COLO668 (cell line): ENCODE results near the gene HECTD1.
"Not testable (repeated sequence)": the region's sequence is repeated elsewhere in the genome, so short reads cannot be mapped to it uniquely, and the experiment has no call there.

Source experiments
- DNase-seq: peaks from one replicate; lab custom pipeline; 2025; ENCODE audit not compliant: unreplicated experiment; lab: John Stamatoyannopoulos, UW

HECTD1 gene

DNA sequence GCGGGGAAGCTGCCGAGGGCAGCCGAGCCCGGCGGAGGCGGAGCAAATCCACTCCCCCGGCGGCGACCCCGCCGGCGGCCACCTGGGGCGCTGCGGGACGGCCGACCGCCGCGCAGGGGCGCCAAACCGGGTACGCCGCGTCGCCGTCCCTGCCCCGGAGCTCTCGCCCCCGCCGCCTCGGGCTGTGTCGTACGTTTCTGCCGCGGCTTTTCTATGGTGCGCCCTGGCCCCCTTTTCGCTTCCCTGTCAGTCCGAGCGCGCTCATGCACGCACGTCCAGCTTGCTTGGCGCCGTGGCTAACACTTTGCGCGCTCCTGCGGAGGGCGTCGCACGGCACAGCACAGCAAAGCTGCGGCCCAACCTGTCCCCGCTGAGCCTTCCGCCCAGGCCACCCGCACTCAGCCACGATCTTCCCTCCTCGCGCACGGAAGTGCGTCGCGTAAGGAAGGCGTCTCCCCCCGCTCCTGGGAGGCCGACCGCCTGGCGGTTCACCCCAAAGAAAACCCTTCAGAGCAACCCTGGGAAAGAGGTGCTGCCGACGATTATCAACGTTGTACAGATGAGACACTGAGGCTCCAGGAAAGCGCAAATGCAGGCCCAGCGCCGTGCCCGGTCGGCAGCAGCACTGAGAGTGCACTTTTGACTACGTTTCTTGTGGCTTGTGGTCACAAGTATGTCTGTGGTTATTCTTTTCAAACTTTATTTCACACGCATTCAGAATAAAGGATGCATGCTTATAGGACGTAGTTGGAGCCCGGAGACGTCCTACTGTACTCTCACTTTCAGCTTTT, at the start of gene HECTD1:
Gene HECTD1, minus strand, starts transcription at position 39 of the 791 bp plus-strand sequence. CDS start 1,857 bp downstream, outside the sequence.
- peak; percentile 97 for DNase-seq

DNA sequence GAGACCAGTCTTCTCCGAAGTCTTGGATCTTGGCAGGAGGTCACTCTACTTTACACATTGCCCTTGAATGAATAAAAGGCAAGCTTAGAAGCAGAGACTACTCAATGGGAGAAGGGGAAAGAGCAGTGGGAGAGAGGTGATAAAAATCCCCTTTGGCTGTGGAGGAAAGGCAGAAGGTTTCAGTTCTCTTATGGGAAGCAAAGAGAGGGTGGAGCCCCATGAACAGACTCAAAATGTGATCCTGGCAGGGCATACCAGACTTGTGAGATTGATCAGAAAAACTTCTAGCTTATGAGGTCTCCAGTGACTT, 49.6 kb upstream of the HECTD1 start:
- DNase-seq, result no peak

DNA sequence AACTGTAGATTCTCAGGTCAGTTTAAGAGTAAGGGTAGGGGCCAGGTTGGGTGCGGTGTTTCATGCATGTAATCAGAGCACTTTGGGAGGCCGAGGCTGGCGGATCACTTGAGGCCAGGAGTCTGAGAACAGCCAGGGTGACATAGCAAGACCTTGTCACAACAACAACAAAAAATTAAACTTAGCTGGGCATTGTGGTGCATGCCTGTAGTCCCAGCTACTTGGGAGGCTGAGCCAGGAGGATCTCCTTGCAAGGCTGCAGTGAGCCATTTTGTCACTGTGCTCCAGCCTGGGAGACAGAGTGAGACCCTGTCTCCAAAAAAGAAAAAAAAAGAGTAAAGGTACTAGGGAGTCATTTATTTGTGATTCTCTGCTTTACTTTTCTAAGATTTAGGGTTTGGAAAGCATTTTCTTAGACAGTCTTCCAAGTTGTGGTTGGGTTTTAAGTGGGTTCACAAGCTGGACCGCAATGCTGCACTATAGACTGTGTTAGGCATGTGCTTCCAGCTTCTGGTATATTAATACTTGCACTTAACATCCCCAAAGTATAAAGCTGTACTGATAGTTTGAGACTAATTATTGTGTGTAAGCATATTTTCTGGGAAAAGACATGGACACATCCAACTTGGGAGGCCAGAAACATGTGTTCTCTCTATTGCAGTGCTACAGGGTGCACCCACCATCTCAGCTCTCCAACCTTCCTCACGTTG, 49.1 kb upstream of the HECTD1 start:
- DNase-seq, result no peak

DNA sequence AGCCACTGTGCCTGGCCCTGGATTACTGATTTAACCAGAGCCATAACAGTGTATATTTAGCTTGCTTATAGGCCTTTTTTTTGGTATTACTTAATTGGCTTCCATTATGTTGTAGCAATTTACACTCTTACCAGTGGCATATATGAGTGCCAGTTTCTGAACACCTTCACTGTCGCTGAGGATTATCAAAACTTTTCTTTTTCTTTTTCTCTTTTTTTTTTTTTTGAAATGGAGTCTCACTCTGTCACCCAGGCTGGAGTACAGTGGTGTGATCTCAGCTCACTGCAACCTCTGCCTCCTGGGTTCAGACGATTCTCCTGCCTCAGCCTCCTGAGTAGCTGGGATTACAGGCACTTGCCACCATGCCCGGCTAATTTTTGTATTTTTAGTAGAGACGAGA, 48.3 kb upstream of the HECTD1 start:
- DNase-seq, result not testable (repeated sequence)

DNA sequence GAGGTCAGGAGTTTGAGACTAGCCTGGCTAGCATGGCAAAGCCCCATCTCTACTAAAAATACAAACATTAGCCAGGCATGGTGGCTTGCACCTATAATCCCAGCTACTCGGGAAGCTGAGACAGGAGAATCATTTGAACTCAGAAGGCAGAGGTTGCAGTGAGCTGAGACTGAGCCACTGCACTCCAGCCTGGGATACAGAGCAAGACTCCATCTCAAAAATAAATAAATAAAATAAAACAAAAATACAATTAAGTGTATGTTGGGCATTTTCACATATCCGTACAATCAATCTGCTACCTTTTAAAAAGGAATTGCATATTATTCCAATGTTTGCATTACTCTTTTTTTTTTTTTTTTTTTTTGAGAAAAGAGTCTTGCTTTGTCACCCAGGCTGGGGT, 47.7 kb upstream of the HECTD1 start:
- no peak for DNase-seq

DNA sequence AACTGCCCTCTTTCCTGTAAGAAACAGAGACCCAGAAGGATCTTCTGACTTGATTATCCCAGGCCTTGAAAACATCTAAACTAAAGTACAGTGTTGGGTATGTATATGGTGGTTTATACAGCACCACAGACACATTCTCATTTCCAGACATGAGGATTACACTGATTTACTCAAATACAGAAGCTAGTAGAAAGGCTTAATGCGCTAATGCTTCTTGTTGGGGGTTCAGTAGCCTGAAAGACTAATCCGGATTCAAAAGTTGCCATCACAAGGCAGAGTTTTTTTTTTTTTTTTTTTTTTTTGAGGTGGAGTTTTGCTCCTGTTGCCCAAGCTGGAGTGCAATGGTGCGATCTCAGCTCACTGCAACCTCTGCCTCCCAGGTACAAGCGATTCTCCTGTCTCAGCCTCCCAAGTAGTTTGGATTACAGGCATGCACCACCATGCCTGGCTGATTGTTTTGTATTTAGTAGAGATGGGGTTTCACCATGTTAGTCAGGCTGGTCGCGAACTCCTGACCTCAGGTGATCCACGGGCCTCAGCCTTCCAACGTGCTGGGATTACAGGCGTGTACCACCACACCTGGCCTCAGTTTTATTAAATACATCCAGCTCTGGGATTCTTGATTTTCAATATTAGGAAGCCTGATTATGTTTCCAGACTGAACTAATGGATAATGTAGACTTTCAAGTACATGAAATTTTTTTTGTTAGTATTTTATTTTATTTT, 46.3 kb upstream of the HECTD1 start:
- no peak for DNase-seq

DNA sequence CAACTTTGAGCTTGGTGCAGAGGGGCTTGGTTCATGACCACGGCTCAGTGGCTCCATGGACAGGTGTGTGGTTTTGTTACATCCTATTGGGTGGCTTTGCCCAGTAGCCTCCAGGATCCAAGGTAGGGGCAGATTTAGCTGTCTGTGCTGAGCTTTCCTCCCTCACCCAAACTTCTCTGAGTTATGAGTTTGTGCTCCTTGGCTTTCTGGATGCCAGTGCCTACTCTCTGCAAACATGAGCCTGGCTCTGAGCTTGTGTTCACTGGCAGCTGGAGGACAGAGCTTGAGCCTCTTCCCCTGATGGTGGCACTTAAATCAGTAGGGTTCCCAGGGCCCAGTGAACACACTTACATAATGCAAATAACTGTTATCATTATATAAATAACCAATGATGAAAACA, 45.3 kb upstream of the HECTD1 start:
- DNase-seq, result no peak

DNA sequence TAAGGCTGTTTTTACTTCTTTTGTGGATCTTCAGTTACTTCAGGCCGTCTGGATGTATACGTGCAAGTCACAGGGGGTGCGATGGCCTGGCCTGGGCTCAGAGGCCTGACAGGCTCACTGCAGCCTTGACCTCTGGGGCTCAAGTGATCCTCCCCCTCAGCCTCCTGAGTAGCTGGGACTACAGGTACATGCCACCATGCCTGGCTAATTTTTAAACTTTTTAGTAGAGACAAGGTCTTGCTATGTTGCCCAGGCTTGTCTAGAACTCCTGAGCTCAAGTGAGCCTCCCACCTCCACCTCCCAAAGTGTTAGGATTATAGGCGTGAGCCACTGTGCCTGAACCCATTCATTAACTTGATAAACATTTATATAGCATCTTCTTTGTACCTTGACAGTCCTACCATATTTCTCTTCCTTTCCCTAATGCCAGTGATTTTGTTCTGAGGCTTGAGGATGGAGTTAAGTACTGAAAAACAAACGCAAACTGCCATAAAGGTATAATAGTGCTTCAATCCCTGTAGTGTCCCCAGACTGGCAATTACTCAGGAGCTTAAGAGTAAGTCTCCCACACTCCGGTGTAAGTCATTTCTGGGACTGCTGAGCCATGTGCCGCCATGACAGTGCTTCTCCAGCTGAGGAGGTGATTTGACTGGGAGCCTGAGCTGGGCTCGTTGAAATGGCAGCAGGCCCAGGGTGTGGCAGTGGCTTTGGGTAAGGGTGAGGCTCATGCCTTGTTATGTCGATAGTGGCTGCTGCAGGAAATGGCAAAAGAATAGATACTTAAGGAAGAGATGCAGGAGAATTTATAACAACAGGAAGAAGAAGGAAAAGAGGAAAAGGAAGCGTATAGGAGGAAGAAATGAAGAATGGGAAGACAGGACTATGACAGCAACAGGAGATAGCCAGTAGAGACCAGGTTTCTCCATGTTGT, 43.7 kb upstream of the HECTD1 start:
- no peak for DNase-seq

DNA sequence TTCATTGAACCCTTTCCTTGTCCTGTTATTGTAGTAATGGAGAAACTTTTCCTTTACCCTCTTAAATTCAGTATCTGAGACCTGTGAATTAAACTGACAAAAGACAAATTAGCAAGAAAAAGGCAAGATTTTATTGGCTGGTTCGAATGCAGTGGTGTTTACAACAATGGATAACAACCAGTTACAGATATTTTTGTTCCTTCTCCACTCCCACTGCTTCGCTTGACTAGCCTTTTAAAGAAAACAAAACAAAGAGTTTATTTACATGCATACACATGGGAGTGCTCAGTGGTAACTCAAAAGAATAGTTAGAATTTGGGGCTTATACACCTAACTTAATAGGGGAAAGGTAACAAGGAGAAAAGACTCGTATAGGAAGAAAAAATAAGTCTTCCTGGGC, 37.0 kb upstream of the HECTD1 start:
- no peak for DNase-seq

DNA sequence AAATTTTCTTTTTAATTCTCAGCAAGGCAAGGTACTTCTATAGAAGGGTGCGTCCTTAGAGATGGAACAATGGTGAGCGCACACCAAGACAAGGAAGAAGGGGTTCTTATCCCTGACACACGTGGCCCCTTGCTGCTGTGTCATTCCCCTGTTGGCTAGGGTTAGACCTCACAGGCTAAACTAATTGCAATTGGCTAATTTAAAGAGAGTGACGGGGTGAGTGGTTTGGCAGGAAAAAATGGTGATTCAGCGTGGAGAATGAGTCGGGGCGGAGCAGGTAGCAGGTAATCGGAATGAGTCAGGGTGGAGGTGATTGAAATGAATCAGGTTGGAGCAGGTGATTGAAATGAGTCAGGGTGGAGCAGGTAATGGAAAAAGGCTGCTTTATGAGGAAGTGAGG, 36.3 kb upstream of the HECTD1 start:
- DNase-seq, result no peak

DNA sequence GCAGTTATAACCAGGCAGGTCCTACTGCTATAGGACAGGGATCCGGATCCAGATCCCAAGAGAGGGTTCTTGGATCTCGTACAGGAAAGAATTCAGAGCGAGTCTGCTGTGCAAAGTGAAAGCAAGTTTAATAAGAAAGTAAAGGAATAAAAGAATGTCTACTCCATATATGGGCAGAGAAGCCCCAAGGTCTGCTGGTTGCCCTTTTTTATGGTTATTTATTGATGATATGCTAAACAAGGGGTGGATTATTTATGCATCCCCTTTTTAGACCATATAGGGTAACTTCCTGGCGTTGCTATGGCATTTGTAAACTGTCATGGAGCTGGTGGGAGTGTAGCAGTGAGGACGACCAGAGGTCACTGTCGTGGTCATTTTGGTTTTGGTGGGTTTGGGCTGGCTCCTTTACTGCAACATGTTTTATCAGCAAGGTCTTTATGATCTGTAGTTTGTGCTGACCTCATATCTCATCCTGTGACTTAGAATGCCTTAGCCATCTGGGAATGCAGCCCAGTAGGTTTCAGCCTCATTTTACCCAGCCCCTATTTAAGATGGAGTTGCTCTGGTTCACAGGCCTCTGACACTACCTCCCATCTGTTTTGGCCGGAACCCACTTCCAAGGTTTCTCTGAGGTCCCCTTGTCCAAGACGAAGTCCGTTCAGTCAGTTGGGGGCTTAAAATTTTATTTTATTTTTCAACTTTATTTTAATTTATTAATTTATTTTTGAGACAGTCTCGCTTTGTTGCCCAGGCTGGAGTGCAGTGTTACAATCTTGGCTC, 34.8 kb upstream of the HECTD1 start:
- DNase-seq, result not testable (repeated sequence)

DNA sequence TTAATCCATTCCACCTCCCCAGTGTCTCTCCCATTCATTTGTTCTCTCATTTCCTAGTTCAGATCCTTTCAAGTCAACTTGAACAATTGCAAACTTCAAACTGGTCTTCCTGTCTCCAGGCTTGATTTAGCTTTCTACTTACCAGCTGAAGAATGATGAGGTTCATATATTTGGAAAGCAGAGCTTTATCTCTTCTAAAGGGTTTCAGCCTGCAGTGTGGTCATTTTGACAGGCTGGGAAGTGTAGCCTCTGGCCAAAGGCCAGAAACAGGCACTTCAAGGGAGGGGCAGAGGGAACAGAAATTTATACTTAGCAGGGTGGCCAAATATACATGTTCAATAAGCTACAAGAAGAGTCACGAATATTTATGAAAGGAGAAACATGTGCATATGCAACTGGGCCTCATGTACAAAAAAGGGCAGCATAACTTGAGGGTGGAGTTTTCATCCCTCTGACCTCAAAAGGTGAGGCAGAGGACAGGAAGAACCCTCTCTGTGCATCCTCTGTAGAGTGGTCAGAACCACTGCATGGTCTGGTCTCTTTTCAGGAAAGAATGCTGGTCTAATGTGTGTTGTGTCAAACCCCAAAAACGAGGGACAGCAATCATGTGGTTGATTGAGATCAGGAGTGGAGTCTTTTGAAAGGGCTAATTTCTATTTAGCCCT, 34.0 kb upstream of the HECTD1 start:
- no peak for DNase-seq

DNA sequence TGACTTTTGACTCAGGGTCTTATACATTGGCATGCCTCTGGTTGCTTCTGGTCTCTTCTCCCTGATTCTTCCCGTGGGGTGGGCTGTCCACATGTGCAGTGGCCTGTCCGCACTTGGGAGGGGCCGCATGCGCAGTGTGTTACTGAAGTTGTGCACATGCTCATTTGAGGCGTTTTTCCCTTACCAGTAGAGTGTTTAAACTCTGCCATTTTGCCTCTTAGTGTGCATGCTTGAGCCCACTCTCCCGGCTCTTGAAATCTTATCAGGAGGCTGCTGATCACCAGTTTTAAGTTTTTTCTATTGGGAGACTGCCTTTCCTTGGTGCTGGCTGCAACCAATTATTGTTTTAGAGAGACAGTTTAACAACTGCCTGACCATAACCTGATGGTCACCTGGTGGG, 32.1 kb upstream of the HECTD1 start:
- no peak for DNase-seq

DNA sequence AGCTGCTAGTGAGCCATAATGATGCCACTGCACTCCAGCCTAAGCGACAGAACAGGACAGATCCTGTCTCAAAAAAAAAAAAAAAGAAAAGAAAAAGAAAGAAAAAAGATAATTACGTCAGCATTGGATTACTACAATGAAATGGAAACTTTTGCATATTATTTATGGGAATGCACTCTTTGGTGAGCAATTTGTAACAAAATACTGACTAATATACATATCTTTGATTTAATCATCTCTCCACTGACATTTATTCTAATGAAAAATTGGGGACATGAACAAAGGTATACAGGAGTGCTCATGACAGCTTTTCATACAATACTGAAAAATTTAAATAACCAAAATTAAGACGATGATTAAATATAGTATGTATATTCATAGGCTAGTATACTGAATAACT, 27.9 kb upstream of the HECTD1 start:
- DNase-seq, result no peak

DNA sequence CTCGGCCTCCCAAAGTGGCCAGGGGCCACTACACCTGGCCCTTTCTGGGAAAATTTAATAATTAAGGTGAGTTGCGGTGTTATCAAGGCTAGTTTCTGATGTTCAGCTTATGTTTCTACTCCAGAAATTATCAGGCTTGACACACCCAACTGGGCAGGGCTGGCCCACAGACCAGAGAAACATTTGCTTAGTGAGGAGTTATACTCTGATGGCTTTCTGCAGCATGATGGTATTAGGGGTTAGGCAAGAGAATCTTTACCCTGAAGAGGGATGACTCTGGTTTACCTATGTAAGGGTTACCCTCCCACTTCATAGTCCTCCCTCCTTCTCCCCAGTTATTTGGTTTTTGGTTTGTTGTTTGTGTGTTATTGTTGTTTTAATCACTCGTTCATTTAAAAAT, 24.5 kb upstream of the HECTD1 start:
- no peak for DNase-seq

DNA sequence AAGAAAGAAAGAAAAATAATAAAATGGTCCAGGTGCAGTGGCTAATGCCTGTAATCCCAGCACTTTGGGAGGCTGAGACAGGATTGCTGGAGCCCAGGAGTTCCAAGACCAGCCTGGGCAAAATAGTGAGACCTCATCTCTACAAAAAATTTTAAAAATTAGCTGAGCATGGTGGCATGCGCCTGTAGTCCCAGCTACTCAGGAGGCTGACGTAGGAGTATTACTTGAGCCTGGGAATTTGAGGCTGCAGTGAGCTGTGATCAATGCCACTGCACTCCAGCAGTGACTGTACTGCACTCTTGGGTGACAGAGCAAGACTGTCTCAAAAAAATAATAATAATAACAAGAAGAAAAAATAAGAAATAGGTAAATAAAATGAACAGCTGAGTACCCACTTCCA, 23.7 kb upstream of the HECTD1 start:
- DNase-seq, result not testable (repeated sequence)

DNA sequence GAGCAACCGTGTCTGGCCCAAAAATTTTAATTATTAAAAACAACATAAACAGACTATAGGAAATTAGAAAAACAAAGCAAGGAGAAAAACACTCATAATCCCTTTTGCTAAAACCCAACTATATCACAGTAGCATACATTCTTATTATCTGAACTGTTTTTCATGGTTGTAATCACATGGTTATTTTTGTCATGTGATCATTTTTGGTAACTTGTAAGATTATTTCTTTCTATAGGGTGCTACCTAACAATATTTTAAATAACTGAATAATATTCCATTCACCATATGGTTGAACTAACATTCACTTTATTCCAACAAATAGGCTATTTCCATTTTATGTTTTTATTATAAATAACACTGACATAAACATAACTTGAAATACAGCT, 23.0 kb upstream of the HECTD1 start:
- no peak for DNase-seq

DNA sequence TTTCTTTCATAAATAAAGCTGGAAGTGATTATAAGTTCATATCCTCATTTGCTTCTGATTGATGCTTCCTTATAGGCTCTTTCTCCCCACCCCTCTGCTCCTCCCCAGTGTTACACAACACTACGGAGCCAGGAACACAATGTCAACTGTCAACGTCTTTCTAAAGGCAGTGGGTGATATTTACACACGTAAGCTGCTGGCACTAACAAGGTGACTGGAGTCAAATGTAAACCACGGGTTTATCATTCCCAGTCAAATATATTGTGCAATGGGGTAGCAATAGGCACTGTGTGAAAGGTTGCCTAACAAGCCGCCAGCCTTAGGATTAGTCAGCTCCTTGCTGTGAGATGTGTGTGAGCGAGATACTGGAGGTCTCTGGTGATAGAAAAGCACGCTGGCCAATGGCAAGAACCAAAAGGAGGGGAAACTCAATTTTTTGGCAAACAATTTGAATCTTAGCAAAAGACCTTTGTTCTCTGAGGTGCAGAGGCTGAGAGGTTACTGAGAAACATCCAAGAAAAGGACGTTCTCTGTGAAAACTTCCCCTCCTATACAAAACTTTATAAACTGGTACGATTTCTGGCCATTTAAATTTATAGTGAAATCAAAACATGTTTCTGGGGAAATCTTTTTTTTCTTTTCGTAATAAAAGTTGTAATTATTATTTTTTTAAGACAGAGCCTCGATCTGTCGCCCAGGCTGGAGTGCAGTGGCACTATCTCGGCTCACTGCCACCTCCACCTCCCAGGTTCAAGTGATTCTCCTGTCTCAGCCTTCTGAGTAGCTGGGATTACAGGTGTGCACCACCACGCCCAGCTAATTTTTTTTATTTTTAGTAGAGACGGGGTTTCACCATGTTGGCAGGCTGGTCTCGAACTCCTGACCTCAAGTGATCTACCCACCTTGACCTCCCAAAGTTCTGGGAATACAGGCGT, 22.3 kb upstream of the HECTD1 start:
- DNase-seq, result peak; percentile 28

DNA sequence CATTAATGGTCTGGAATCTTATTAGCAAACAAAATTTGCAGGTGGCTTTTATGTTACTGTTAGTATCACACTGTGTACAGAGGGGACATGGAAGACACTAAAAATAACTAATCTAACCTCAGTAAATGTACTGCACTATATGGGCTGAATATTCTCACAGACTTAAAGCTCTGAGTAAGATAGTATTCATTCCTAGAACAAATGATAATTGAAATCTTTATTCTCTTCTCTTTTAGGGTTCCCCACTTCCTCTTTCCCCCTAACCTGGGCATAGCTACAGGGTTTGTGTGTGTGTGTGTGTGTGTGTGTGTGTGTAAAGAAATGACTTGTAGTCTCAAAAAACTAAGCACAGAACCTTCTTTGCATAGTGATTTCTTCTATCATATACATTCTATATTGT, 21.4 kb upstream of the HECTD1 start:
- no peak for DNase-seq
